ENCODE measurements around the gene GREB1L.

DNA sequence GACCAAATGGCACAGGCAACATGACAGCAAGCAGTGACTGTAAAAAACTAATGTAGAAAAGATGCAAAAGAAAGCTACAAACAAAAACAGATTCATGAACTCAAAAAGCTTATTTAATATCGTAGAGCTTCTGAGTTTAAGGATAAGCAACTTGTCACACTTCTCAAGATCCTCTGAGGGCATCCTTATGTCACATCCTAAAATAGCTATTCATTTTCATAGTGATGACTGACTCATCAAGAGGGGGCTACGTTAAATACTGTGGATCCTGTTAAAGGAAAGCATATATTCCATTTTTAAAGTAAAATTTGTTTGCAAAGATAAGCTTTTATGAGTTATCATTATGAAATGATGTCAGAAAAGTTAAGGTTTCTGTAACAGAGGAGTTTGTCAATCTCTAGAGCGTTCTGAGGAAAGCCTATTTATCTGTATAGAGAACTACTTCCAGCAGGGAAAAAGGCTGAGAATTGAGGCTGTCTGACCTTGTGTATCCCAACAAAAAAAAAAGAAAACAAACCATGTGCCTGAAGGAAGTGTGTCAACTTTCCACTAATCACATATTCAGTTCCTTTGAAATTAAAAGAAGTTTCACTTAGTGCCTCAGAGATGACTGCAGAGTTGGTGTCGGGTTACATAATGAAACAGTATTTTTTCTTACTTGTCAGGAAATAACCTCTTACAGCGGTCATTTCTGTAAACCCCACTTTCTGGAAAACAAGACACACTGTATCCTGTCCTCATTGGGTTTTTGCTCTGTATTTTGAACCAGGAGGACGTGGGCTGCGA is 243.0 kb downstream of the GREB1L start:
- TF ChIP-seq, protein P1, sequence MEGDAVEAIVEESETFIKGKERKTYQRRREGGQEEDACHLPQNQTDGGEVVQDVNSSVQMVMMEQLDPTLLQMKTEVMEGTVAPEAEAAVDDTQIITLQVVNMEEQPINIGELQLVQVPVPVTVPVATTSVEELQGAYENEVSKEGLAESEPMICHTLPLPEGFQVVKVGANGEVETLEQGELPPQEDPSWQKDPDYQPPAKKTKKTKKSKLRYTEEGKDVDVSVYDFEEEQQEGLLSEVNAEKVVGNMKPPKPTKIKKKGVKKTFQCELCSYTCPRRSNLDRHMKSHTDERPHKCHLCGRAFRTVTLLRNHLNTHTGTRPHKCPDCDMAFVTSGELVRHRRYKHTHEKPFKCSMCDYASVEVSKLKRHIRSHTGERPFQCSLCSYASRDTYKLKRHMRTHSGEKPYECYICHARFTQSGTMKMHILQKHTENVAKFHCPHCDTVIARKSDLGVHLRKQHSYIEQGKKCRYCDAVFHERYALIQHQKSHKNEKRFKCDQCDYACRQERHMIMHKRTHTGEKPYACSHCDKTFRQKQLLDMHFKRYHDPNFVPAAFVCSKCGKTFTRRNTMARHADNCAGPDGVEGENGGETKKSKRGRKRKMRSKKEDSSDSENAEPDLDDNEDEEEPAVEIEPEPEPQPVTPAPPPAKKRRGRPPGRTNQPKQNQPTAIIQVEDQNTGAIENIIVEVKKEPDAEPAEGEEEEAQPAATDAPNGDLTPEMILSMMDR (IDR thresholded peaks at IDR 0.05): no peak
- no peak for TF ChIP-seq POLR2AphosphoS5 (IDR thresholded peaks at IDR 0.05)
- no peak for TF ChIP-seq POLR2A (IDR thresholded peaks at IDR 0.05)
